Activated T-helper 1 cell treated with anti-CD3 and anti-CD28 coated beads, Interleukin-12 subunit alpha, Interleukin-12 subunit beta, Interleukin-2, Interleukin-4 antibody, amounts not matched to agents 30 ng/mL and 10 ng/mL and 1 ng/mL, durations not matched to agents 14 hours and 24 hours and 36 hours (primary cell): ENCODE results near the gene UBQLN4. TPM values are rescaled to one million over a fixed set of nuclear protein-coding genes. Genes with fewer than 3 reads are reported as not detected.
"Not testable (repeated sequence)": the region's sequence is repeated elsewhere in the genome, so short reads cannot be mapped to it uniquely, and the experiment has no call there.

Experiments used
- DNase-seq: peaks from one replicate; pipeline ENCODE4 v3.0.0; 2021; ENCODE audit warnings: low spot score
- H3K27ac Mint-ChIP-seq: one replicate; pipeline ENCODE4 v1.8.0; 2021; ENCODE audit warnings: mild to moderate bottlenecking, mixed read lengths
- H3K27me3 Mint-ChIP-seq: one replicate; pipeline ENCODE4 v1.8.0; 2022; ENCODE audit warnings: mild to moderate bottlenecking, moderate library complexity, mixed read lengths; ENCODE audit not compliant: insufficient read depth
- H3K36me3 Mint-ChIP-seq: one replicate; pipeline ENCODE4 v1.8.0; 2021; ENCODE audit warnings: low read depth, mixed read lengths
- H3K4me1 Mint-ChIP-seq: one replicate; pipeline ENCODE4 v1.8.0; 2021; ENCODE audit warnings: low read depth, mixed read lengths
- H3K4me3 Mint-ChIP-seq: one replicate; pipeline ENCODE4 v1.8.0; 2021; ENCODE audit warnings: mild to moderate bottlenecking, moderate library complexity, mixed read lengths
- H3K9me3 Mint-ChIP-seq: one replicate; pipeline ENCODE4 v1.8.0; 2021; ENCODE audit warnings: mixed read lengths
- intact Hi-C: fragments of 100-400 bp; cut with micrococcal nuclease; formaldehyde crosslinking; loops from one replicate; pipeline ENCODE4 v1.15.1; 2024
- total RNA-seq: library from RNA; stranded (reverse); gene quantifications from 2 replicates; pipeline ENCODE4 v1.2.3, GENCODE V29; 2022

UBQLN4 gene
- total RNA-seq, 1 donor from 2014 or later: 59.5 TPM

GRCh38 chr1:156077430-156077760, 23.8 kb upstream of the UBQLN4 start:
- H3K27me3 Mint-ChIP-seq: peaks cover 45% of the 10 kb centered on the region
- H3K36me3 Mint-ChIP-seq: no peaks in the 10 kb centered on the region
- intact Hi-C loops: no loop called here
- no peak overlapping the region for H3K27ac Mint-ChIP-seq
- no peak overlapping the region for H3K4me3 Mint-ChIP-seq
- DNase-seq: no peak
- peaks cover 5% of the 10 kb centered on the region for H3K4me1 Mint-ChIP-seq
- H3K9me3 Mint-ChIP-seq: no peaks in the 10 kb centered on the region

GRCh38 chr1:156076609-156077429, 23.2 kb upstream of the UBQLN4 start:
- DNase-seq: no peak
- intact Hi-C loops: no loop called here
- H3K27ac Mint-ChIP-seq: no peak overlapping the region
- H3K36me3 Mint-ChIP-seq: no peaks in the 10 kb centered on the region
- no peak overlapping the region for H3K4me3 Mint-ChIP-seq
- peaks cover 5% of the 10 kb centered on the region for H3K4me1 Mint-ChIP-seq
- H3K27me3 Mint-ChIP-seq: peaks cover 46% of the 10 kb centered on the region
- no peaks in the 10 kb centered on the region for H3K9me3 Mint-ChIP-seq

- intact Hi-C loops: no loop called here
- Mint-ChIP-seq H3K27me3 (peaks cover 43% of the 10 kb centered on the region), H3K27ac (no peak overlapping the region), H3K4me3 (no peak overlapping the region), H3K4me1 (peaks cover 5% of the 10 kb centered on the region), H3K9me3 (no peaks in the 10 kb centered on the region), H3K36me3 (no peaks in the 10 kb centered on the region)
- DNase-seq: no peak
These were observed 22.2 kb upstream of the UBQLN4 start for GRCh38 chr1:156075775-156076204.

- H3K4me1 Mint-ChIP-seq: peaks cover 5% of the 10 kb centered on the region
- peaks cover 37% of the 10 kb centered on the region for H3K27me3 Mint-ChIP-seq
- no peaks in the 10 kb centered on the region for H3K9me3 Mint-ChIP-seq
- no peak overlapping the region for H3K4me3 Mint-ChIP-seq
- H3K36me3 Mint-ChIP-seq: no peaks in the 10 kb centered on the region
- no peak overlapping the region for H3K27ac Mint-ChIP-seq
- intact Hi-C loops: no loop called here
- no peak for DNase-seq
These were observed 21.6 kb upstream of the UBQLN4 start for GRCh38 chr1:156075162-156075561.

GRCh38 chr1:156074661-156075060, 21.1 kb upstream of the UBQLN4 start:
- H3K4me3 Mint-ChIP-seq: no peak overlapping the region
- no peaks in the 10 kb centered on the region for H3K36me3 Mint-ChIP-seq
- no peak for DNase-seq
- H3K27me3 Mint-ChIP-seq: peaks cover 32% of the 10 kb centered on the region
- intact Hi-C loops: no loop called here
- no peaks in the 10 kb centered on the region for H3K9me3 Mint-ChIP-seq
- H3K27ac Mint-ChIP-seq: no peak overlapping the region
- peaks cover 5% of the 10 kb centered on the region for H3K4me1 Mint-ChIP-seq

GRCh38 chr1:156073740-156074139, 20.1 kb upstream of the UBQLN4 start:
- no peak overlapping the region for H3K4me3 Mint-ChIP-seq
- no peak overlapping the region for H3K27ac Mint-ChIP-seq
- intact Hi-C loops: no loop called here
- peaks cover 5% of the 10 kb centered on the region for H3K4me1 Mint-ChIP-seq
- H3K27me3 Mint-ChIP-seq: peaks cover 26% of the 10 kb centered on the region
- no peak for DNase-seq
- H3K36me3 Mint-ChIP-seq: no peaks in the 10 kb centered on the region
- no peaks in the 10 kb centered on the region for H3K9me3 Mint-ChIP-seq

- H3K27ac Mint-ChIP-seq: no peak overlapping the region
- no peaks in the 10 kb centered on the region for H3K9me3 Mint-ChIP-seq
- no peaks in the 10 kb centered on the region for H3K36me3 Mint-ChIP-seq
- peaks cover 22% of the 10 kb centered on the region for H3K27me3 Mint-ChIP-seq
- H3K4me1 Mint-ChIP-seq: peaks cover 5% of the 10 kb centered on the region
- DNase-seq: no peak
- H3K4me3 Mint-ChIP-seq: no peak overlapping the region
- intact Hi-C loops: no loop called here
These were observed 19.6 kb upstream of the UBQLN4 start for GRCh38 chr1:156073110-156073687.

GRCh38 chr1:156072251-156072650, 18.7 kb upstream of the UBQLN4 start:
- Mint-ChIP-seq H3K4me3 (no peak overlapping the region), H3K36me3 (no peaks in the 10 kb centered on the region), H3K27me3 (peaks cover 20% of the 10 kb centered on the region), H3K9me3 (no peaks in the 10 kb centered on the region), H3K27ac (no peak overlapping the region), H3K4me1 (peaks cover 5% of the 10 kb centered on the region)
- intact Hi-C loops: no loop called here
- DNase-seq: no peak

GRCh38 chr1:156071332-156071816, 17.8 kb upstream of the UBQLN4 start:
- H3K36me3 Mint-ChIP-seq, H3K4me3 Mint-ChIP-seq, intact Hi-C loops, H3K27ac Mint-ChIP-seq, H3K4me1 Mint-ChIP-seq, DNase-seq, H3K9me3 Mint-ChIP-seq: not testable (repeated sequence)
- peaks cover 21% of the 10 kb centered on the region for H3K27me3 Mint-ChIP-seq

- Mint-ChIP-seq H3K4me1 (peaks cover 11% of the 10 kb centered on the region), H3K27me3 (peaks cover 21% of the 10 kb centered on the region), H3K9me3 (no peaks in the 10 kb centered on the region), H3K36me3 (no peaks in the 10 kb centered on the region), H3K4me3 (no peak overlapping the region), H3K27ac (no peak overlapping the region)
- intact Hi-C loops: no loop called here
- DNase-seq: no peak
These were observed 16.9 kb upstream of the UBQLN4 start for GRCh38 chr1:156070548-156070947.

GRCh38 chr1:156069490-156070455, 16.2 kb upstream of the UBQLN4 start:
- Mint-ChIP-seq H3K4me3 (no peak overlapping the region), H3K9me3 (no peaks in the 10 kb centered on the region), H3K36me3 (no peaks in the 10 kb centered on the region), H3K27ac (no peak overlapping the region), H3K4me1 (peaks cover 16% of the 10 kb centered on the region), H3K27me3 (peaks cover 17% of the 10 kb centered on the region)
- DNase-seq: no peak
- intact Hi-C loops: no loop called here

GRCh38 chr1:156067262-156067661, 13.7 kb upstream of the UBQLN4 start:
- DNase-seq: no peak
- intact Hi-C loops: no loop called here
- Mint-ChIP-seq H3K4me1 (peaks cover 16% of the 10 kb centered on the region), H3K27ac (no peak overlapping the region), H3K36me3 (no peaks in the 10 kb centered on the region), H3K4me3 (no peak overlapping the region), H3K9me3 (no peaks in the 10 kb centered on the region), H3K27me3 (peaks cover 6% of the 10 kb centered on the region)
